Cardiac septum (tissue), 1 donor: ENCODE results near the gene TMPRSS2. TPM values are rescaled to one million over a fixed set of nuclear protein-coding genes. Genes with fewer than 3 reads are reported as not detected.

Experiments
- DNase-seq: peaks from one replicate; pipeline ENCODE4 v3.0.0-alpha.2; 2020; ENCODE audit warnings: low spot score
- intact Hi-C: fragments of 100-400 bp; cut with DNase I; formaldehyde crosslinking; loops from one replicate; pipeline ENCODE4 v1.14.0; 2022
- long read RNA-seq: library from polyadenylated mRNA; unstranded; transcript quantifications from one replicate; pipeline ENCODE4 v2.0.0, GENCODE V29; 2021
- total RNA-seq: library from RNA; stranded (reverse); fragmentation: NEBNext Ultra II Directional; extraction: Animal tissue kit (Norgen Biotek cat#: 25700); gene quantifications from one replicate; pipeline ENCODE4 v1.2.1, GENCODE V29; 2021
- donor health status: DM: no; HTN: no; CAD: no.

The TMPRSS2 gene
- not detected for total RNA-seq
- long read RNA-seq: 0 reads

DNA sequence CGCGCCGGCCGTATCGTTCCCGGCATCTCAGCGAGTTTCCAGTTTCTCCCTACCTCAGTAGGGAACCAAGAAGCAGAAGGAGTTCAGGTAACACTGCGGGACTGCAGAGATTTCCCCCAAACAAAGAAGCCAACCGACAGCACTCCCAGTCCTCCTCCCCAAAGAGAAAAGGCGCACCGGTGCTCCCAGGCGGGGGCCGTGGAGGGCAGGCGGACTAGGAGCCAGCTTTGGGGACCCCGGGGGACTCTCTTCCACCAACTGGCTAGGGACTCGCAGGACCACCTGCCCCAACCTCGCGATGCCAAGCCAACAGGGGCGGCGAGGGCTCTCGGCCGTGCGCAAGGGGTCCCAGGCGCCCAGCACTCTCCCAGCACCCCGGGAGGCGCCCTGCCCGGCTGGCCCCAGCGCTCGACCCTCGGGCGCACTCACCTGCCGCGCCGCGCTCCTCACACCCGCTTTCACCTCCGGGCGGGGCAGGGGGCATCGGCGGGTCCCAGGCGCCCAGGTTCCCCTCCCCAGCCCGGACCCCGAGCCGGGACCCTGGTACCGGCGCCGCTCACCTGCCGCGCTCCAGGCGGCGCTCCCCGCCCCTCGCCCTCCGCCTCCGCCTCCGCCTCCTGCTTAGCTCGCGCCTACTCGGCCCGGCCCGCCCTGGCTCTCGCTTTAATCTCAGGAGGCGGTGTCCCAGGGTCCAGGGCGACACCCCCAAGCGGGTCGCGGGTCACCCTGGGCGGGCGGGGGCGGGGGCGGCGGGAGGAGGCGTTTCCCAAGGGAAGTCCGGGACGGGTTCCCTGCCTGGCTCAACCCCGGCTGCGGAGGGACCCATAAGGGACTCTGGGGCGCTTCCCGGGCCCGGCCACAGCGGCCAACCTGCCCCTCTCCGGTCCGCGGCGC is at the start of gene TMPRSS2:
Gene TMPRSS2, minus strand, starts transcription at position 638 of the 894 bp plus-strand sequence. CDS start 10,025 bp downstream, outside the sequence.
- no peak for DNase-seq
- intact Hi-C loops: no loop called here

DNA sequence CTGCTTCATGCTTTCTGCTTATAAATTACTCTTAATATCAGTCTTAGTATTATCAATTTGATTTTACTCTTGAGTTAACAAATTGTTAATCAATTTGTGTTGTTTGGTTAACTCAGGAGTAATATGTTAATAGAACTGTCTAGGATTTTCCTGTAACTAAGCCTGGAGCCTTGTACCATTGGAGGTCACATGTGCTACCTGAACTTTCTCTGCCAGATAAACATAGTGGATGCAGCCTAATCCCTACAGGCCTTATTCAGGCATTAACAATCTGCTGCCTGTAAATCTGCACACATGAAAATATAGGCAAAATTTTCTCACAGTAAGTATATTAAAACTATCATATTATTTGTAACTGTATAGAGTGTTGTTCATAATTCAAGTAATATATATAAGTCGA is 47.1 kb upstream of the TMPRSS2 start:
- intact Hi-C loops: no loop called here
- no peak for DNase-seq

DNA sequence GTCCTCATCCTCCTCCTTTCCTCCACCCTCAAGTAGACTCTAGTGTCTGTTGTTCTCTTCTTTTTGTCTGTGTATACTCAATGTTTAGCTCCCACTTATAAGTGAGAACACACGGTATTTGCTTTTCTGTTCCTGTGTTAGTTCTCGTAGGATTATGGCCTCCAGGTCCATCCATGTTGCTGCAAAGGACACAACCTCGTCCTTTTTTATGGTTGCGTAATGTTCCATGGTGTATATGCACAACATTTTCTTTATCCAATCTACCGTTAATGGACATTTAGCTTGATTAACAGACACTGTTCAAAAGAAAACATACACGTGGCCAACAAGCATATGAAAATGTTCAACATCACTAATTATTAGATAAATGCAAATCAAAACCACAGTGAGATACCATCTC is 44.3 kb upstream of the TMPRSS2 start:
- DNase-seq: no peak
- intact Hi-C loops: no loop called here

DNA sequence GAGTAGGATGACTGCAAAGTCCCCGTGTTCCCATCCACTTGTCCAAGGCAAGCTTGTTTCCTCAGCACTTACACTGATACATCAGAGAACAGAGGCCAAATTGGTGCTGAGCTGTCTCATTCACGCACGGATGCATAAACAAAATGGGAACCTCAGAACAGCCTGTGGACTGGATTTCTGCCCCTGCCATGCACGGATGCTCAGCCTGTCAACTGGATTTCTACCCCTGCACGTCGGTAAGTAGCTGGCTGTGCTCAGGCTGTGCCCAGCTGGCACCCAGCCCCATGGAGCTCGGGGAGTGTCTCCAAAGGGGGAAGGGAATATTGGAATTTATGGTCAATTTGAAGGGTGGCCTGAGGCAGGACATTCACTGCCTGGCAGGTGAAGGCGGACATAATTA is 40.8 kb upstream of the TMPRSS2 start:
- DNase-seq: no peak
- intact Hi-C loops: no loop called here

DNA sequence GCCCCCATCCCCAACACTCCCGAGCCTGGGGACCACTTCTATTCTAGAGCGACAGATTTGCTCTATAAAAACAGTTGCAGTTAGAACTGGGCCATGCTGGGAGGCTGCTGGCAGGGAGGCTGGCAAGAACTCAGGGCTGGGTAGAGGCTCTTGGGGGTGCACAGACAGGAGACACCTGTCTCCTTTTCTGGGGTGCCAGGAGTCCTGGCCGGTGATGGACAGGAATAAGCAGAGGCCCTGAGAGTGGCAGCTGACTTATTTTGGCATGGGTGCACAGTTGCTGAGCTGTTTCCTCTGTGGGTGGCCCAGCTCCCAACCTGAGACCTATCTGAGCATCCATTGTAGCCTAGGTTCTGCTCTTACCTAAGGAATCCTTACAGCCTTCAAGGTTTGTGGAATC is 39.2 kb upstream of the TMPRSS2 start:
- DNase-seq: no peak
- intact Hi-C loops: no loop called here

DNA sequence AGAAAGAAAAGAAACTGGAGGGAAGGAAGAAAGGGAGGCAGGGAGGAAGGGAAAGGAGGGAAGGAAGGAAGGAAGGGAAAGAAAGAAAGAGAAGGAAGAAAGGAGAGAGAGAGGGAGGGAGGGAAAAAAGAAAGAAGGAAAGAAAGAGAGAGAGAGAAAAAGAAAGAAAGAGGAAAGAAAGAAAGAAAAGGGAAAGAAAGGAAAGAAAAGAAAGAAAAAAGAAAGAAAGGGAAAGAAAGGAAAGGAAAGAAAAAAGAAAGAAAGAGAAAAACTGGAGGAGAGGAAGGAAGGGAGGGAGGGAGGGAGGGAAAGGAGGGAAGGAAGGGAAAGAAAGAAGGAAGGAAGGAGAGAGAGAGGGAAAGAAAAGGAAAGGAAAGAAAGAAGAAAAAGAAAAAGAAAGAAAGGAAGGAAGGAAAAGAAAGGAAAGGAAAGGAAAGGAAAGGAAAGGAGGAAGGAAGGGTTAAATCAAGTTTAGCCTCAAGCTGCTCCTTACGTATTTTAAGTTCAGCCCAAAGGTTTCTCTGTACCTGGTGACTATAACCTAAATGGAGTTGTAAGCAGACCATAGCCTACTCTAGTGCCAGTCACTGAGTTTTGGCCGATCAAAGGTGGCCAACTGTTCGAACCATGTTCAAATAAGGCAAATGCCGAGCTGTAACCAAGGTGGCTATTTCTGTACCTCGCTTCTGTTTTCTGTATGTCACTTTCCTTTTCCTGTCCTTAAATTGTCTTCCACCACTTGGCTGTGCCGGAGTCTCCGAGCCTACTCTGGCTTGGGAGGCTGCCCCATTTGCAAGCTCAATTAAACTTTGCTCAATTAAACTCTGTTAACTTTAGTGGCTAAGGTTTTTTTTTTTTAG is 37.8 kb upstream of the TMPRSS2 start:
- intact Hi-C loops: no loop called here
- no peak for DNase-seq

DNA sequence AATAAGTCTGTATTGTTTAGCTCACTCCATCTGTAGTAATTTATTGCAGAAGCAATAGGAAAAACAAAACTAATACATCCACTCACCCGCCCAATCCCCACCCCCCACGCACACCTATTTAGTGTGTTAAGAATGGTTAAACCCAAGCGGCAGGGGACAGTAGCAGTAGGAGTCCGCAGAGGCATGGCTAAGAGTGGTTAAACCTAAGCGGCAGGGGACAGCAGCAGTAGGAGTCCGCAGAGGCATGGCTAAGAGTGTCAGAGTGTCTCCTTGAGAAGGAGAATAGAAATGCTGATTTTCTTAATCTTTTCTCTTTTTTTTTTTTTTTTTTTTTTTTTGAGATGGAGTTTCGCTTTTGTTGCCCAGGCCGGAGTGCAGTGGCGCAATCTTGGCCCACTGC is 34.8 kb upstream of the TMPRSS2 start:
- intact Hi-C loops: no loop called here
- DNase-seq: no peak

DNA sequence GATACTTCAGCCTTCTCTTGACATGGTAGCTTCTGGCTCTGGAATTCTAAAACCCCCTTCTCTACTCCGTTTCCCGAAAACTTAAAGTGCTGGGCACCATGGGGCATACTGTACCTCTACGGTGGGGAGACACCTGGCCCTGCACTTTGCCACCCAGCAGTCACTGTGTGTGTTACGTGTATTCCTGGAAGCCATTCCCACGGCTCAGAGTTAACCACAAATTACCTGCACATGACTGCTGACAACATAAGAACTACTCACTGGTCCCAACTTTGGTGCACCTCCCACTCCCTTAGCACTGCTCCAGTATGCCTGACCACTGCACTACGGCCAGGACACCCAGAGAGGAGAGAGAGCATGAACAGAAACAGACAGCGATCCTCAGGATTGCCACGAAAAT is 29.4 kb upstream of the TMPRSS2 start:
- no peak for DNase-seq

DNA sequence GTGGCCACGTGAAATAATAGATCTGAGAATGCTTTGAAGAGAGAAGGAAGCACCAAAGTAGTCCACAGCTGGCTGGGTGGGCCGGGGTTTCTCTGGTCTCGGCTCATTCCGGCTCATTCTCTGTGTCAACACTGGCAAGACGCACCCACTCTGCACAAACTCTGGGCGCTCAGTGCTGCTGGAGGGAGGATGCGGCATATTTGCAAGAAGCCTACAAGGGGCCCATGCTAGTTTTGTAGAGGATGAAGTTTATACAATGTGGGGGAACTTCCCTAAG is 28.8 kb upstream of the TMPRSS2 start:
- no peak for DNase-seq
- intact Hi-C loops: no loop called here

More for the DNA sequence above, 29.4 kb upstream of the TMPRSS2 start:
- intact Hi-C loops: no loop called here

DNA sequence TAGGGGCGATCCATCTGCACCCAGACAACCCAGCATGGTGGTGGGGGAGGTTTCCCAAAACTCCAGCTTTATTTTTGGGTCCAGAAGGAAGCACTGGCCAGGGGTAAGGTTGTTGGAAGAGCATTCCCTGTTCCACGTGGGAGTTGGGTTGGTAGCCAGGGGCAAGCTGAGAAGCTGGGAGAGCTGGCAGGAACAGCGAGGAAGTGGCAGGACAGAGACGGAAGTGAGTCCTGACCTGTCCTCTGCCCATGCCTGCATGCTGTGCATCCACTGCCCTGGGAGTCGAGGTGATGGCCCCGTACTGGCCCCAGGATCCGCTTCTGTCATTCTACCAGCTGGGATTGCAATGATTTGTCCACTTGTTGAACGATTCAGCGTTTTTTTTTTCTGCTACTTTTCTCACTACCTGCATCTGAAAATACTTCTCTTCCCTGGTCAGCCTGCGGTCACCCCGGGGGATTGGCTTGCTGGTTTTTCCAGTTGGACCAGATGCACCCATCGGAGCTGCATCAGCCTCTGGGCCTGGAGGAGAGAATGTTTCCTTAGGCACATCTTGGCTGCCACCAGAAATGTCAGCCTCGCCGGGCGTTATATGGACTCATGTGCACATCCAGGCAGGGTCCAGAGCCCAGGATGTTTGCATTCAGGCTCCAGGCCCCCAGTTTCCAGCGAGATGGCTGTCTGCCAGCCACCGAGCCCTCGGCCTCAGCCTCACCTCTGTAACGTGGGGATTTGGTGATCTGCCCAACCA is 28.3 kb upstream of the TMPRSS2 start:
- no peak for DNase-seq
- intact Hi-C loops: no loop called here

DNA sequence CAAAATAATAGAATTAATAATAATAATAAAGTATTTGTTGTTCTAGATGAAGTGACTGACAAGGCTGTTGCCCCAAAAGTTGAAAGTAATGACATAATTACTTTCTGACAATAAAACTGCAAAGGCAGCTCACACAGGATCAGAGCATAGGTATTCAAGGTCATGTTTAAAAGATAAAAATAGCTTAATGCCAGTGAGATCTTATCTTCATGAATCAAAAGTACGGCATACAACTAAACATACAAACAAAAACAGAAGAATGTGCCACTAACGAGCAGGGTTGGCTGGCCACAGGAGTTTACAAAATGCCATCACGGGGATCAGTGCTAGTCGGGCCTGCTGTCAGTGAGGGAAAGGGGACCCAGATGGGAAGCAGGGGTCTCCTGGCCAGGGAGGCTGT is 22.4 kb upstream of the TMPRSS2 start:
- DNase-seq: no peak
- intact Hi-C loops: no loop called here

DNA sequence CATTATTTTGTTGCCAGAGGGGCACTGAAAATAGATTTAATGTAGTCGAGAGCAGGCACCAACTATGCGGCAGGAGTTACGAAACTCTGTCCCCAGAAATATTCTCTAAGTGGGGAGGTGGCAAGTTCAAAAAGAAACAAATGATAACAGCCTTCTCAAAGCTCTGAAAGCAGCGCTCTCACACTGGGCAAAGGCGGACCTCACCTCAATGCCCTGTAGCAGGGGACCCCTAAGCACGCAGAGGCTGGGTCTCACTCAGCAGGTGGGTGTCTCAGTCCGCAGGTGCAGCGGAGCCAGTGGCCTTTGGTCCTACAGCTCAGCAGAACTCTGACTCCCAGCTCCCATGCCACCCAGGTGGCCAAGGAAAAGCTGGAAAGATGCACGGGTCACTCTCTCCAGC is 21.8 kb upstream of the TMPRSS2 start:
- intact Hi-C loops: no loop called here
- no peak for DNase-seq

DNA sequence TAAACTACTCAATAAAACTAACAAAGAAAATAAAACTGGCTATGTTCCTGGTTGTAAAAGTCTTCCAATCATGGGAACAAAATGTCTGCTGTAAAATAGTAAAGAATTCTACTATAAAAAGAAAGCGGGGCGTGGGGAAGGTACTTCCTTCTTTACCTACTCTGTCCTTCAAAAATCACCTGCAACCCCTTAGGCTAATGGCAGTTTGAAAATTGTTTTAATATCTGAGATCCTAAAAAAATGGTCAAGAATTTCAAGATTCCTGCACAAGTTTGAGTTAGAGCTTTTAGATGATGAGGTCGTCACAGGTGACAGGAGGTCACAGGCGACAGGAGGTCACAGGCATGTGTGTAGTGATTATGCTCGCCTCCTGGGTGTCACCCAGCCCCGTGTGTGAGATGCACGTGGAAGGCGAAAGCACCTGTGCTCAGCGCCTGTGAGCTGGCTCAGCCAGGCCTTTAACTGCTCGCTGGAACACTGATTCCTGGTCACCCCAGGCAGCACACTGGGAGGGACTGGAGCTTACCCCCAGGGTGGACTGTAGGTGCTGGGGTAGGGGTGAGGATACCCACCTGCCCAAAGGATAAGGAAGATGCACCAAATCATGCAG is 18.6 kb upstream of the TMPRSS2 start:
- intact Hi-C loops: no loop called here
- DNase-seq: no peak

DNA sequence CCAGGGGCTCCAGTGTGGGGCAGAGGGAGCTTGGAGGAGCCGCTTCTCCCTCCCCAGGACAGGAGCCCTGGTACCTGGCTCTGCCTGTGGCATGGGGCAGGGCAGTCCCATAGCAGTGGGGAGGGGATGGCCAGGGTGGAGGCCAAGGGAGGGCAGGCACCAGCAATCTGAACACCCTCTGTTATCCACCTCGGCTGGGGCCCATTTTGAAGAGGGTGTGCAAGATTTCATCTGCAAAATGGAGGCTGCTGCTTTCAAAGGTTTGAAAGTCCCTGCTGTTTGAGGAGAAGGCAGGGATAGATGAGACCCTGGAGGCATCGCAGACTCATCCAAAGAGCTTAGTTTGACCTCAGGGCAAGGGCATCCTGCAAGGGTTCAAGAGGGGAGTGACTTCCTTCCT is 15.2 kb upstream of the TMPRSS2 start:
- DNase-seq: no peak
- intact Hi-C loops: no loop called here

DNA sequence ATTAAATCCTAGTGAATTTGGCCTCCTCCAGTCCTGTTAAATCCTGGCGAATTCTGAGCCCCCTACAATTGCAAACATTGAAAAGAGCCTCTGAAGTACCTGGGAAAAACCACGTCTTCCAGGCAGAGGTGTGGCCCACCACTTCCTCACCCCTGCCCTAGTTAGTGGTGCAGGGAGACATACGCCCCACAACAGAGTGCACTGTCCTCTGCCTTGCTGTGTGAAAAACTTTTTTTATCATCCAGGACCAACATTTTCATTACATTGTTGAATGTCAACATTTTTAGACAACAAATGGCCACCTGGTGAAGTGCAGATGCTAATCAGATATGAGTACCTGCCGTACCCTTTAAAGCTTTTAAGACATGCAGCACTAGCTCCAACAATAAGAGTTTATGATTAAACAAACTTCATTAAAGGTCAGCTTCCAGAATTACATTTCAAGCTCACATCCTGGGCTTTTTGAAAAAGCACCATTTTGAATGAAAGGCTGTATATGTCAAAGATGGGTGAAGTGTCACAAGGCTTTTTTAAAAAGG is 13.6 kb upstream of the TMPRSS2 start:
- intact Hi-C loops: no loop called here
- DNase-seq: no peak

DNA sequence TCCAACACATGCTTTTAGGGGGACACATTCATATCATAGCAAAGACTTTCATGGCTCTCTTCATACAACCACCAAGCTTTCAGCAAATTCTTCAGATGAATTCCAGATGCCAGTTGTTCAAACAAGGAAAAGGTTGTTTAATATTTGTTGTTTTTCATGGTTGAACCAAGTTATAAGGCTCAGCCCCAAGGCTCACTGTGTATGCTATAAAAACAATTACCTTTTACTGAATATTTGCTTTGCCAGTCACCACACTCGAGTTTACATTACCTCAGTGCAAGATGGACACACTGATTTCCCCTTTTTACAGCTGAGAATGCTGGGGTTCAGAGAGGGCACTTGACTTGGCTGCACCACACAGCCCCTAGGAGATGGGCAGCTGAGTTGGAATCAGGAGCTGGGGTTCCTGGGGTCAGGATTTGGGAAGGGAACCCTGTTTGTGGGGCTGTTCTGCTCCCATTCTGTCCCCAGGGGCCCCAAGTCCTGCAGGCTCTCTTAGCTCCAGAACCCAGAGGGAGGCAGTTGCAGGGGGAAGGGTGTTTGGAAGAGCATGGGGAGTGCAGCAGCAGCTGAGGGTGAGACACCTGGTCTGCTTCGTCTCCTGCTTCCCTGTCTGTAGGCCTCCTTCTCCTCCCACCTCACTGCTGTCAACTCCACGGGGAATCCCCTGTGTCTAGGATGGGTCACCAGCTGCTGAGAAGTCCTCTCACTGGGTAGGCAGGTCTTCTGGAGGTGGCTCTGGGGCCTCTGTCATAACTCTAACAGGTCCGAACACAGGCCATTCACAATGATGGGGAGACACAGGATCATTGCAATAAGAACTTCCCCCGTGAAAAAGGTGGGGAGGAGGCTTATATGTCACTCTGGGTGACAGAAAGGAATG is 12.8 kb upstream of the TMPRSS2 start:
- no peak for DNase-seq
- intact Hi-C loops: no loop called here

DNA sequence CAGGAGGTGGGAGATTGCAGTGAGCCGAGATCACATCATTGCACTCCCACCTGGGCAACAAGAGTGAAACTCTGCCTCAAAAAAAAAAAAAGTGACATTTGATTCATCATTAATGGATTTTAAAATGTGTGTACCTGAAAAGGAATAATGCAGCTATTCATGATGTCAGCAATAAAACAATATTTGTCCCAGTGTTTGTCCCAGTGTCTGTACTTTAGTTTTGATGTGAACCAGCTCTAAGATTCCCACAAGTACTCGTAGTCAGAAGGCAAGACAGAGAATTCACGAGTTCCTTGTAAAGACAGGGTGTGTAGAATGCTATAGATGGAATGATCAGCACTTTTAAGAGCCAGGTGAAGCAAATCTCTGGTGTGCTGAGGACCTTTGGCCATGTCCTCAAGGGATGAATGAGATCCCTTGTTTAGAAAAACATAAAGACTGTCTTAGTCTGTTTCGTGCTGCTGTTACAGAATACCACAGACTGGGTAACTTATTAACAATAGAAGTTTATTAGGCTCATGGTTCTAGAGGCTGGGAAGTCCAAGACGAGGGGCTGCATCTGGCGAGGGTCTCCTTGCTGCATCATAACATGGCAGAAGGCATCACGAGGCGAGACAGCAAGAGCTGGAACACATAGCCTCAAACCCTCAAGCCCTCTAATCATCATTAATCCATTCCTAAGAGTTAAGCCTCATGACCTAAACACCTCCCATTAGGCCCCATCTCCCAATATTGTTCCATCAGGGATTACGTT is 12.0 kb upstream of the TMPRSS2 start:
- intact Hi-C loops: no loop called here

DNA sequence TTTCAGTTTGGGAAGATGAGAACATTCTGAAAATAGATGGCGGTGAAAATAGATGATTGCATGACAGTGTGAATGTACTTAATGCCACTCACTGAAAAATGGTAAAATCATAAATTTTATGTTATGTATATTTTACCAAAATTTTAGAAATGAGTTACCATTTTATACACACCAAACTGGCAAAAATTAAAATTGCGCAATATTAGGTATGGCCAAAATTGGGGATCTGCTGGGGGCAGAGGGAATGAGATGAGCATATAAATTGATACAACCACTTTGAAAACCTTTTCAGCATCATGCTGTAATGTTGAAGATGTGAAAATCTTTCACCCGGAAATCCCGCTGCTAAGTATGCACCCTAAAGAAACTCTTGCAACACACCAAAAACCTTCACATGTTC is 10.8 kb upstream of the TMPRSS2 start:
- DNase-seq: no peak
- intact Hi-C loops: no loop called here

More for the DNA sequence above, 12.0 kb upstream of the TMPRSS2 start:
- DNase-seq: no peak
